ENCODE data around the gene BLTP1.
"Not testable (repeated sequence)": the region's sequence is repeated elsewhere in the genome, so short reads cannot be mapped to it uniquely, and the experiment has no call there.

The BLTP1 gene
- long read RNA-seq, partial matches to known transcripts = 26 of 39 reads
- long read RNA-seq, other reads (novel, unspliced or antisense) = 13 of 39 reads

- peak; percentile 57 to 85 for DNase-seq (ENCODE audit: low read depth in 1 of 2, low spot score in 1 of 2)
- peak; percentile 76 for TF ChIP-seq POLR2AphosphoS5 (IDR thresholded peaks at IDR 0.05; ENCODE audit: low read depth)
- TF ChIP-seq CTCF (IDR thresholded peaks at IDR 0.05; ENCODE audit: insufficient read depth, low read length) = no peak
- no peak for TF ChIP-seq GABPA (IDR thresholded peaks at IDR 0.05; ENCODE audit: low read depth)
- no peak for TF ChIP-seq SPI1 (IDR thresholded peaks at IDR 0.05; ENCODE audit: borderline replicate concordance, low read depth)
- Histone ChIP-seq H3K27ac (replicated peaks) (peak within 1 kb of the TSS; percentile 79), H3K27me3 (ENCODE audit: insufficient read depth, poor library complexity, severe bottlenecking) (no peaks in the 10 kb centered on the region), H3K4me3 (replicated peaks; ENCODE audit: insufficient read depth, low read length) (peak within 1 kb of the TSS; percentile 97)
Measured at GRCh38 chr4:122151982-122152710, at the start of gene BLTP1. Gene BLTP1, plus strand, starts transcription at chr4:122152331. Its CDS starts 18,317 bp downstream, at chr4:122170648.

GRCh38 chr4:122104184-122104583 lies 47.9 kb upstream of the BLTP1 start:
- H3K27ac ChIP-seq (replicated peaks) = no peak overlapping the region
- TF ChIP-seq REST (IDR thresholded peaks at IDR 0.05; ENCODE audit: insufficient replicate concordance, low read depth) = no peak
- TF ChIP-seq CTCF (IDR thresholded peaks at IDR 0.05; ENCODE audit: insufficient read depth, low read length) = no peak
- TF ChIP-seq POLR2AphosphoS5 (IDR thresholded peaks at IDR 0.05; ENCODE audit: low read depth) = no peak
- no peak for TF ChIP-seq GABPA (IDR thresholded peaks at IDR 0.05; ENCODE audit: low read depth)
- no peak for TF ChIP-seq SPI1 (IDR thresholded peaks at IDR 0.05; ENCODE audit: borderline replicate concordance, low read depth)

GRCh38 chr4:122107680-122108079 lies 44.5 kb upstream of the BLTP1 start:
- Histone ChIP-seq H3K27ac (replicated peaks) (peak overlapping the region; percentile 79), H3K27me3 (ENCODE audit: insufficient read depth, poor library complexity, severe bottlenecking) (no peaks in the 10 kb centered on the region), H3K4me3 (replicated peaks; ENCODE audit: insufficient read depth, low read length) (no peak overlapping the region)
- peak in 1 of 2 experiments; percentile 69 for DNase-seq (ENCODE audit: low read depth in 1 of 2, low spot score in 1 of 2)
- TF ChIP-seq GABPA (IDR thresholded peaks at IDR 0.05; ENCODE audit: low read depth) (peak; percentile 65), POLR2AphosphoS5 (IDR thresholded peaks at IDR 0.05; ENCODE audit: low read depth) (no peak)

More at GRCh38 chr4:122104184-122104583, 47.9 kb upstream of the BLTP1 start:
- H3K4me3 ChIP-seq (replicated peaks; ENCODE audit: insufficient read depth, low read length) = no peak overlapping the region
- DNase-seq (ENCODE audit: low read depth in 1 of 2, low spot score in 1 of 2) = no peak
- no peaks in the 10 kb centered on the region for H3K27me3 ChIP-seq (ENCODE audit: insufficient read depth, poor library complexity, severe bottlenecking)

GRCh38 chr4:122110304-122110703 lies 41.8 kb upstream of the BLTP1 start:
- H3K27me3 ChIP-seq (ENCODE audit: insufficient read depth, poor library complexity, severe bottlenecking); DNase-seq (ENCODE audit: low read depth in 1 of 2, low spot score in 1 of 2); H3K4me3 ChIP-seq (replicated peaks; ENCODE audit: insufficient read depth, low read length); H3K27ac ChIP-seq (replicated peaks): not testable (repeated sequence)

- DNase-seq (ENCODE audit: low read depth in 1 of 2, low spot score in 1 of 2) = no peak
- Histone ChIP-seq H3K27ac (replicated peaks) (no peak overlapping the region), H3K4me3 (replicated peaks; ENCODE audit: insufficient read depth, low read length) (no peak overlapping the region), H3K27me3 (ENCODE audit: insufficient read depth, poor library complexity, severe bottlenecking) (no peaks in the 10 kb centered on the region)
- TF ChIP-seq SPI1 (IDR thresholded peaks at IDR 0.05; ENCODE audit: borderline replicate concordance, low read depth) (no peak), POLR2AphosphoS5 (IDR thresholded peaks at IDR 0.05; ENCODE audit: low read depth) (no peak)
Measured at GRCh38 chr4:122117743-122118142, 34.4 kb upstream of the BLTP1 start.

- DNase-seq (ENCODE audit: low read depth in 1 of 2, low spot score in 1 of 2) = no peak
- Histone ChIP-seq H3K27ac (replicated peaks) (no peak overlapping the region), H3K4me3 (replicated peaks; ENCODE audit: insufficient read depth, low read length) (no peak overlapping the region), H3K27me3 (ENCODE audit: insufficient read depth, poor library complexity, severe bottlenecking) (no peaks in the 10 kb centered on the region)
- TF ChIP-seq CTCF (IDR thresholded peaks at IDR 0.05; ENCODE audit: insufficient read depth, low read length) (no peak), SPI1 (IDR thresholded peaks at IDR 0.05; ENCODE audit: borderline replicate concordance, low read depth) (no peak), GABPA (IDR thresholded peaks at IDR 0.05; ENCODE audit: low read depth) (no peak), POLR2AphosphoS5 (IDR thresholded peaks at IDR 0.05; ENCODE audit: low read depth) (no peak), REST (IDR thresholded peaks at IDR 0.05; ENCODE audit: insufficient replicate concordance, low read depth) (no peak)
Measured at GRCh38 chr4:122118243-122118642, 33.9 kb upstream of the BLTP1 start.

Measured in HL-60 (cell line).